PC-3 (cell line): ENCODE data around the gene CLPTM1L.

ENCODE experiments used
- CTCF ChIP-seq: fragments of 300-600 bp; sonication (generic); conservative IDR thresholded peaks from 2 replicates; pipeline ENCODE4 v1.5.1; 2017; ENCODE audit warnings: antibody characterized with exemption, low read depth, mild to moderate bottlenecking, low read length
- EZH2phosphoT487 ChIP-seq: fragments of 300-600 bp; sonication (generic); IDR thresholded peaks from 2 replicates; pipeline ENCODE4 v1.6.1; 2018; ENCODE audit warnings: mild to moderate bottlenecking, antibody characterized with exemption, low read length, borderline replicate concordance

- TF ChIP-seq EZH2phosphoT487 (no peak), CTCF (no peak)
Observed at GRCh38 chr5:1299511-1299850, 45.4 kb downstream of the CLPTM1L start.
